Measurements from ENCODE around the gene MED13L.

DNA sequence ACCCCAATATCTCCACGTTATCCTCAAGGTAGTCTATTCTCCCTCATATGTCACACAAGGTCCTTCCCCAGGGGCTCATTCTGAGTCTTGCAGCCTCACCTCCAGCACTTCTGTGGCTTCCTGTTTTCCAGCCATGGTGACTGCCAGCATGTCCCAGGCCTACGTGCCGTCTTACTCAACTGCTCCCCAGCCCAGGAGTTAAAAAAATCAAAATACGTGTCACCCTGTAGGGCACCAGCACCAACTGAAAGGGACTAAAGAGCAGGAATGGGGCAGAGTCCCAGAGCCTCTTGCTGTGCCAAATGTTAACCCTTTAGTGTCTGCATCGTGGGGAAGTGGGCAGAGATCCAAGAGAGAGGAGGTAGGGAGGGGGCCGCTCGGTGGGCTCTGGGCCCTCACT lies 37.0 kb upstream of the MED13L start:
- TF ChIP-seq, protein P1, sequence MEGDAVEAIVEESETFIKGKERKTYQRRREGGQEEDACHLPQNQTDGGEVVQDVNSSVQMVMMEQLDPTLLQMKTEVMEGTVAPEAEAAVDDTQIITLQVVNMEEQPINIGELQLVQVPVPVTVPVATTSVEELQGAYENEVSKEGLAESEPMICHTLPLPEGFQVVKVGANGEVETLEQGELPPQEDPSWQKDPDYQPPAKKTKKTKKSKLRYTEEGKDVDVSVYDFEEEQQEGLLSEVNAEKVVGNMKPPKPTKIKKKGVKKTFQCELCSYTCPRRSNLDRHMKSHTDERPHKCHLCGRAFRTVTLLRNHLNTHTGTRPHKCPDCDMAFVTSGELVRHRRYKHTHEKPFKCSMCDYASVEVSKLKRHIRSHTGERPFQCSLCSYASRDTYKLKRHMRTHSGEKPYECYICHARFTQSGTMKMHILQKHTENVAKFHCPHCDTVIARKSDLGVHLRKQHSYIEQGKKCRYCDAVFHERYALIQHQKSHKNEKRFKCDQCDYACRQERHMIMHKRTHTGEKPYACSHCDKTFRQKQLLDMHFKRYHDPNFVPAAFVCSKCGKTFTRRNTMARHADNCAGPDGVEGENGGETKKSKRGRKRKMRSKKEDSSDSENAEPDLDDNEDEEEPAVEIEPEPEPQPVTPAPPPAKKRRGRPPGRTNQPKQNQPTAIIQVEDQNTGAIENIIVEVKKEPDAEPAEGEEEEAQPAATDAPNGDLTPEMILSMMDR (IDR thresholded peaks at IDR 0.05): no peak
- TF ChIP-seq POLR2A (IDR thresholded peaks at IDR 0.05): no peak
